Activated gamma-delta T cell (primary cell): ENCODE results near the gene FOS.
"Not testable (repeated sequence)": the region's sequence is repeated elsewhere in the genome, so short reads cannot be mapped to it uniquely, and the experiment has no call there.

Source experiments
- DNase-seq: peaks from one replicate; lab custom pipeline; 2025; lab: John Stamatoyannopoulos, UW

FOS gene

GRCh38 chr14:75294649-75295033, 16.0 kb downstream of the FOS start:
- DNase-seq = no peak

- DNase-seq = no peak
Measured at GRCh38 chr14:75295061-75295461, 16.4 kb downstream of the FOS start.

GRCh38 chr14:75295491-75296345, 17.1 kb downstream of the FOS start:
- DNase-seq = peak; percentile 23

GRCh38 chr14:75297411-75298040, 18.9 kb downstream of the FOS start:
- no peak for DNase-seq

- no peak for DNase-seq
Measured at GRCh38 chr14:75298187-75298965, 19.7 kb downstream of the FOS start.

- no peak for DNase-seq
Measured at GRCh38 chr14:75299059-75299458, 20.4 kb downstream of the FOS start.

- no peak for DNase-seq
Measured at GRCh38 chr14:75299576-75299975, 20.9 kb downstream of the FOS start.

- DNase-seq = no peak
Measured at GRCh38 chr14:75301666-75302325, 23.2 kb downstream of the FOS start.

- no peak for DNase-seq
Measured at GRCh38 chr14:75303381-75303789, 24.8 kb downstream of the FOS start.

GRCh38 chr14:75306410-75306809, 27.8 kb downstream of the FOS start:
- not testable (repeated sequence) for DNase-seq

- DNase-seq = no peak
Measured at GRCh38 chr14:75306927-75307699, 28.5 kb downstream of the FOS start.

- no peak for DNase-seq
Measured at GRCh38 chr14:75307700-75308379, 29.2 kb downstream of the FOS start.

GRCh38 chr14:75308991-75309390, 30.4 kb downstream of the FOS start:
- not testable (repeated sequence) for DNase-seq

- not testable (repeated sequence) for DNase-seq
Measured at GRCh38 chr14:75309561-75309960, 30.9 kb downstream of the FOS start.

- no peak for DNase-seq
Measured at GRCh38 chr14:75310295-75311111, 31.9 kb downstream of the FOS start.

GRCh38 chr14:75311356-75311755, 32.7 kb downstream of the FOS start:
- DNase-seq = no peak

GRCh38 chr14:75312341-75312740, 33.7 kb downstream of the FOS start:
- no peak for DNase-seq

GRCh38 chr14:75313294-75313693, 34.7 kb downstream of the FOS start:
- no peak for DNase-seq

- DNase-seq = no peak
Measured at GRCh38 chr14:75315144-75315543, 36.5 kb downstream of the FOS start.

- no peak for DNase-seq
Measured at GRCh38 chr14:75317148-75317547, 38.5 kb downstream of the FOS start.
